Measurements from ENCODE around the gene WWP2.

Gene WWP2

GRCh38 chr16:69873783-69874182 is 111.7 kb downstream of the WWP2 start:
- TF ChIP-seq FOXP2 (optimal IDR thresholded peaks at IDR 0.05; ENCODE audit: borderline replicate concordance, extremely low read depth, extremely low read length, insufficient read depth) = no peak
- no peak for TF ChIP-seq REST (IDR thresholded peaks at IDR 0.05; ENCODE audit: insufficient read depth in 1 of 2, low read depth in 2 of 2, low read length in 2 of 2)

GRCh38 chr16:69874271-69874670 is 112.1 kb downstream of the WWP2 start:
- TF ChIP-seq POLR2AphosphoS5 (IDR thresholded peaks at IDR 0.05; ENCODE audit: low read depth, low read length) = no peak
- no peak for TF ChIP-seq FOXP2 (optimal IDR thresholded peaks at IDR 0.05; ENCODE audit: borderline replicate concordance, extremely low read depth, extremely low read length, insufficient read depth)
- TF ChIP-seq TAF1 (IDR thresholded peaks at IDR 0.05; ENCODE audit: borderline replicate concordance, insufficient read depth, low read length) = no peak
- no peak for TF ChIP-seq REST (IDR thresholded peaks at IDR 0.05; ENCODE audit: insufficient read depth in 1 of 2, low read depth in 2 of 2, low read length in 2 of 2)
- TF ChIP-seq SIN3A (IDR thresholded peaks at IDR 0.05; ENCODE audit: borderline replicate concordance, insufficient read depth, low read length) = no peak

GRCh38 chr16:69880640-69881133 is 118.6 kb downstream of the WWP2 start:
- TF ChIP-seq FOXP2 (optimal IDR thresholded peaks at IDR 0.05; ENCODE audit: borderline replicate concordance, extremely low read depth, extremely low read length, insufficient read depth) (no peak), REST (IDR thresholded peaks at IDR 0.05; ENCODE audit: insufficient read depth in 1 of 2, low read depth in 2 of 2, low read length in 2 of 2) (no peak), TAF1 (IDR thresholded peaks at IDR 0.05; ENCODE audit: borderline replicate concordance, insufficient read depth, low read length) (no peak), SIN3A (IDR thresholded peaks at IDR 0.05; ENCODE audit: borderline replicate concordance, insufficient read depth, low read length) (no peak), POLR2AphosphoS5 (IDR thresholded peaks at IDR 0.05; ENCODE audit: low read depth, low read length) (no peak)

GRCh38 chr16:69881141-69881540 is 119.0 kb downstream of the WWP2 start:
- TF ChIP-seq FOXP2 (optimal IDR thresholded peaks at IDR 0.05; ENCODE audit: borderline replicate concordance, extremely low read depth, extremely low read length, insufficient read depth) = no peak
- TF ChIP-seq SIN3A (IDR thresholded peaks at IDR 0.05; ENCODE audit: borderline replicate concordance, insufficient read depth, low read length) = no peak

- no peak for TF ChIP-seq SIN3A (IDR thresholded peaks at IDR 0.05; ENCODE audit: borderline replicate concordance, insufficient read depth, low read length)
- no peak for TF ChIP-seq POLR2AphosphoS5 (IDR thresholded peaks at IDR 0.05; ENCODE audit: low read depth, low read length)
- no peak for TF ChIP-seq FOXP2 (optimal IDR thresholded peaks at IDR 0.05; ENCODE audit: borderline replicate concordance, extremely low read depth, extremely low read length, insufficient read depth)
- no peak for TF ChIP-seq REST (IDR thresholded peaks at IDR 0.05; ENCODE audit: insufficient read depth in 1 of 2, low read depth in 2 of 2, low read length in 2 of 2)
- TF ChIP-seq TAF1 (IDR thresholded peaks at IDR 0.05; ENCODE audit: borderline replicate concordance, insufficient read depth, low read length) = no peak
These were observed 121.6 kb downstream of the WWP2 start for GRCh38 chr16:69883744-69884143.

All from PFSK-1 (cell line).